ENCODE data around the gene CSNK2A1. TPM values are rescaled to one million over a fixed set of nuclear protein-coding genes. Genes with fewer than 3 reads are reported as not detected.

CSNK2A1 gene
- polyA plus RNA-seq, 1 experiment, result 136 TPM

DNA sequence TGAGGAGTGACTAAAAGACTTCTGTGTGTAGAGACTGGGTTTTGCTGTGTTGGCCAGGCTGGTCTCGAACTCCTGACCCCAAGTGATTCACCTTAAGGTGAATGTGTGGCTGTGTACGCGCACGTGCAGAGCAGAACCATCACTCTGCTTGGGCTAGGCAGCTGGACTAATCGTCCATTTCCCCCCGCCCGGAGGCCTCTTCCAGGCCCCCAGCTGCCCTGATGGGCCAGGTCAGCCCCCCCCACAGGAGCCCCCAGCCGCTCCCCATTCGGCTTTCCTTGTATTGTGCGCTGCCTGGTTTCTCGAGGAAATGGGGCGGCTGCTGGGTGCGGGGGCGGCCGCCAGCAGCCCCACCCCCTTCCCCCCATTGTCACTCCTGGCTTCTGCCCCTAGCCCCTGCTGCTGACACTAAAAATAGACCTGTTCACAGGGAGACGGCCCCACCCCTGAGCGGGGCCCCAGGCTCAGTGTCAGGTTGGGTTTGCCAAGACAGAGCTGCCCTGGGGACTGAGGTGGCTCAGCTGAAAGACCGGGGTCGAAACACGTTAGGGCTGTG is 24.6 kb upstream of the CSNK2A1 start:
- no peak overlapping the region for H3K4me3 ChIP-seq (ENCODE audit: low read depth, low read length)
- ChIA-PET CTCF (interaction anchor here (1.2 kb wide), 1 partner anchor 170 kb away, joined by 3 read pairs; no protein-coding TSS in a partner anchor), POLR2A (no interaction called here)
- no peak for DNase-seq (ENCODE audit: low read depth, low spot score)
- H3K9me3 ChIP-seq (ENCODE audit: control insufficient read depth, insufficient read depth, low read length), result no peaks in the 10 kb centered on the region
- TF ChIP-seq, protein P1, sequence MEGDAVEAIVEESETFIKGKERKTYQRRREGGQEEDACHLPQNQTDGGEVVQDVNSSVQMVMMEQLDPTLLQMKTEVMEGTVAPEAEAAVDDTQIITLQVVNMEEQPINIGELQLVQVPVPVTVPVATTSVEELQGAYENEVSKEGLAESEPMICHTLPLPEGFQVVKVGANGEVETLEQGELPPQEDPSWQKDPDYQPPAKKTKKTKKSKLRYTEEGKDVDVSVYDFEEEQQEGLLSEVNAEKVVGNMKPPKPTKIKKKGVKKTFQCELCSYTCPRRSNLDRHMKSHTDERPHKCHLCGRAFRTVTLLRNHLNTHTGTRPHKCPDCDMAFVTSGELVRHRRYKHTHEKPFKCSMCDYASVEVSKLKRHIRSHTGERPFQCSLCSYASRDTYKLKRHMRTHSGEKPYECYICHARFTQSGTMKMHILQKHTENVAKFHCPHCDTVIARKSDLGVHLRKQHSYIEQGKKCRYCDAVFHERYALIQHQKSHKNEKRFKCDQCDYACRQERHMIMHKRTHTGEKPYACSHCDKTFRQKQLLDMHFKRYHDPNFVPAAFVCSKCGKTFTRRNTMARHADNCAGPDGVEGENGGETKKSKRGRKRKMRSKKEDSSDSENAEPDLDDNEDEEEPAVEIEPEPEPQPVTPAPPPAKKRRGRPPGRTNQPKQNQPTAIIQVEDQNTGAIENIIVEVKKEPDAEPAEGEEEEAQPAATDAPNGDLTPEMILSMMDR (IDR thresholded peaks at IDR 0.05; ENCODE audit: low read depth, low read length), result no peak
- H3K27me3 ChIP-seq (ENCODE audit: control insufficient read depth, insufficient read depth, low read length), result peaks cover 33% of the 10 kb centered on the region
- no peak overlapping the region for H3K27ac ChIP-seq (ENCODE audit: low read depth, low read length)

DNA sequence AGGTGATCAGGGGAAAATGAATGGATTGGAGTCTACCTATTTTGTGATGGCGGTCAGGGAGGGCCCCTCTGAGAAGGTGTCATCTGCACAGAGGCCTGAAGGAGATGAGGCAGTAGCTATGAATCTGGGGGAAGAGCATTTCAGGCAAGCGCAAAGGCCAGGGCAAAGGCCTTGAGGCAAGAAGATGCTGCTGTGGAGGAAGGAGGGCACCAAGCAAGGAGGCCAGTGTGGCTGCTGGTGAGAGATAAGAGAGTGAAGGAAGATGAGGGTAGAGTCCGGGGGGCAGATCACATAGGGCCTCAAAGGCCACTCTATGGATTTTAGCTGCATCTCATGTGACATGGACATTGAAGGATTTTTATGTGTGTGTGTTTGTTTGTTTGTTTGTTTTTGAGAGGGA is 20.6 kb upstream of the CSNK2A1 start:
- TF ChIP-seq, protein P1 (IDR thresholded peaks at IDR 0.05; ENCODE audit: low read depth, low read length), result no peak
- H3K27me3 ChIP-seq (ENCODE audit: control insufficient read depth, insufficient read depth, low read length), result peaks cover 18% of the 10 kb centered on the region
- H3K4me3 ChIP-seq (ENCODE audit: low read depth, low read length), result no peak overlapping the region
- H3K9me3 ChIP-seq (ENCODE audit: control insufficient read depth, insufficient read depth, low read length), result no peaks in the 10 kb centered on the region
- POLR2A ChIA-PET, result no interaction called here
- no peak for DNase-seq (ENCODE audit: low read depth, low spot score)
- CTCF ChIA-PET, result interaction anchor here (3.5 to 5.4 kb wide), 3 partner anchors 82 to 176 kb away, joined by 30 to 82 read pairs (median 60); no protein-coding TSS in a partner anchor
- H3K27ac ChIP-seq (ENCODE audit: low read depth, low read length), result no peak overlapping the region

DNA sequence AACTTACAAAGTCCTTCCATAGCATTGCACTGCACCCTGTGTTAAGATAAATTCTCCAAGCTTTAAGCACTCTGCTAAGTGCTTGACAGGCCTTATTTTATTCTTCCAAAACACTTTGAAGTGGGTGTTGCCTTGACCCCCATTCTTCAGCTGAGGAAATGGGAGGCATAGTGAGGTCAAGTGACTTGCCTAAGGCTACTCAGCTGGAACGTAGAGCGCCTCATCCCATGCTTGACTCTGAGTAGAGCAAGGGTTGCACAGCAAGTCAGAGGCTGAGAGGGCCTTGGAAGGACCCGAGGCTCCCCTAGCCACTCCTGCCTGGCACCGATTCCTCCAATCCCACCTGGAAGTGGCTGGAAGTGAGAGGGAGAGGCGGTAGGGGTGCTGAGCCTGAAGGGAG is 19.6 kb upstream of the CSNK2A1 start:
- POLR2A ChIA-PET, result no interaction called here
- CTCF ChIA-PET, result interaction anchor here (0.9 to 5.4 kb wide), 13 partner anchors 11 to 208 kb away, joined by 3 to 82 read pairs (median 5); partner anchors contain the start of gene CSNK2A1
- H3K9me3 ChIP-seq (ENCODE audit: control insufficient read depth, insufficient read depth, low read length), result no peaks in the 10 kb centered on the region
- TF ChIP-seq, protein P1 (IDR thresholded peaks at IDR 0.05; ENCODE audit: low read depth, low read length), result no peak
- H3K4me3 ChIP-seq (ENCODE audit: low read depth, low read length), result no peak overlapping the region
- peaks cover 18% of the 10 kb centered on the region for H3K27me3 ChIP-seq (ENCODE audit: control insufficient read depth, insufficient read depth, low read length)
- no peak overlapping the region for H3K27ac ChIP-seq (ENCODE audit: low read depth, low read length)
- no peak for DNase-seq (ENCODE audit: low read depth, low spot score)

DNA sequence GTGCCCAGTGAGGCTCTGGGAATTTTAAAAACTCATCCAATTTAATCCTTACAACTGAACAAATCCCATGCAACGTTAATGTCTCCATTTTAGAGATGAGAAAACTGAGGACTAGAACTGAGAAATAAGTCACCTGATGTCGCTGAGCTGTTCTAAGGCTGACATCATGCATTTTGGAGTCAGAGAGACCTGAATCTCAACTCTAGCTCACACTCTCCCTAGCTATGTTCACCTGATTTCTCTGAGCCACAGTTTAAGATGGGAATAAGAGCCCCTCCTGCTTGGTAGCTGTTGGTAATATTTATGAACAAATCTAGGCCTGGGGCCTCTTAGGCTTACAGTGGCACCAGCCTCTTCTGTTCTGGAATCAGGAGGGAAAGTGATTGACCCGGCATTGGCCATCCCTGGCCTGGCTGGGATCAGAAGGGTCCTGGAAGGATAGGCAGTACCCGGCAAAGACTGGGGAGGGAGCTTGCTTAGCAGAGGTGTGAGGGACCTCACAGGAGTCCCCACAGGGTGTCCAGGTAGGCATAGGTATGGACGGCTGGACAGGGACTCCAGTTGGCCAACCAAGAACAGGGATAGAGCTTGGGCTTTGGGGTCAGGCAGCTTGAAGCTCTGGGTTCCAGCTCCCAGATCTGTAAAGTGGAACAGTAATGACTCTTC is 18.8 kb upstream of the CSNK2A1 start:
- Histone ChIP-seq H3K9me3 (ENCODE audit: control insufficient read depth, insufficient read depth, low read length) (no peaks in the 10 kb centered on the region), H3K4me3 (ENCODE audit: low read depth, low read length) (no peak overlapping the region), H3K27ac (ENCODE audit: low read depth, low read length) (no peak overlapping the region), H3K27me3 (ENCODE audit: control insufficient read depth, insufficient read depth, low read length) (peaks cover 16% of the 10 kb centered on the region)
- TF ChIP-seq, protein P1 (IDR thresholded peaks at IDR 0.05; ENCODE audit: low read depth, low read length), result no peak
- ChIA-PET CTCF (interaction anchor here (0.6 to 5.4 kb wide), 21 partner anchors 9 to 207 kb away, joined by 3 to 82 read pairs (median 4); partner anchors contain the start of gene CSNK2A1), POLR2A (no interaction called here)
- no peak for DNase-seq (ENCODE audit: low read depth, low spot score)

Measured in AG04450 (cell line).